CD14-positive monocyte (primary cell): ENCODE results near the gene EXTL1. TPM values are rescaled to one million over a fixed set of nuclear protein-coding genes. Genes with fewer than 3 reads are reported as not detected.

Experiments
- DNase-seq, 3 donors: peaks; one replicate each; pipeline ENCODE4 v3.0.0-alpha.2; 2011 to 2022
- H2AFZ ChIP-seq: 2 replicates; pipeline ENCODE4 v1.6.0; 2012; ENCODE audit warnings: mild to moderate bottlenecking, low read depth, low read length, inconsistent platforms; ENCODE audit not compliant: insufficient read depth, poor library complexity, severe bottlenecking
- H3K27ac ChIP-seq, 2 donors: 1 replicate in 1 of 2; 2 replicates in 1 of 2; pipeline ENCODE4 v1.5.1; 2012 to 2013; ENCODE audit warnings: low read length in 2 of 2, control low read depth in 1 of 2, inconsistent platforms in 1 of 2, low read depth in 1 of 2, mild to moderate bottlenecking in 1 of 2
- H3K27me3 ChIP-seq, 2 donors: one replicate each; pipeline versions ENCODE4 v1.6.0 to v1.6.1; 2011 to 2013; ENCODE audit warnings: low read length in 2 of 2; ENCODE audit not compliant: control insufficient read depth in 2 of 2, insufficient read depth in 2 of 2
- H3K36me3 ChIP-seq, 2 donors: replicated peaks in 1 of 2; 1 replicate in 1 of 2; 2 replicates in 1 of 2; pipeline versions ENCODE4 v1.5.1 to v1.6.1; 2012 to 2013; ENCODE audit warnings: low read length in 2 of 2, control low read depth in 1 of 2, inconsistent platforms in 1 of 2, mild to moderate bottlenecking in 1 of 2; ENCODE audit not compliant: insufficient read depth in 2 of 2, control insufficient read depth in 1 of 2
- H3K4me1 ChIP-seq, 2 donors: 1 replicate in 1 of 2; 2 replicates in 1 of 2; pipeline versions ENCODE4 v1.5.1 to v1.6.1; 2012 to 2013; ENCODE audit warnings: low read length in 2 of 2, control low read depth in 1 of 2, inconsistent platforms in 1 of 2, mild to moderate bottlenecking in 1 of 2, moderate library complexity in 1 of 2; ENCODE audit not compliant: insufficient read depth in 2 of 2, control insufficient read depth in 1 of 2
- H3K4me2 ChIP-seq: replicated peaks from 2 replicates; pipeline ENCODE3; 2012; ENCODE audit warnings: low read length, moderate library complexity, mild to moderate bottlenecking; ENCODE audit not compliant: poor library complexity, severe bottlenecking; ENCODE audit errors: extremely low read depth
- H3K4me3 ChIP-seq, 3 experiments: fragments of 200-600 bp in 1 of 3; sonication (generic) in 1 of 3; replicated peaks in 1 of 3; 1 replicate in 2 of 3; 2 replicates in 1 of 3; pipeline ENCODE4 v1.5.1; 2011 to 2013; ENCODE audit warnings: low read length in 3 of 3, mild to moderate bottlenecking in 3 of 3, control low read depth in 2 of 3, low read depth in 2 of 3, inconsistent platforms in 1 of 3, moderate library complexity in 1 of 3
- H3K79me2 ChIP-seq: 2 replicates; pipeline ENCODE4 v1.6.0; 2012; ENCODE audit warnings: mild to moderate bottlenecking, control low read depth, inconsistent platforms, low read length, moderate library complexity; ENCODE audit not compliant: insufficient read depth
- H3K9ac ChIP-seq: 2 replicates; pipeline ENCODE4 v1.6.0; 2017; ENCODE audit warnings: low read length, mild to moderate bottlenecking; ENCODE audit not compliant: insufficient read depth, poor library complexity, severe bottlenecking
- H3K9me3 ChIP-seq, 2 donors: replicated peaks in 1 of 2; 1 replicate in 1 of 2; 2 replicates in 1 of 2; pipeline versions ENCODE4 v1.5.1 to v1.6.1; 2012 to 2013; ENCODE audit warnings: low read length in 2 of 2, control low read depth in 1 of 2; ENCODE audit not compliant: control insufficient read depth in 1 of 2, insufficient read depth in 1 of 2
- H4K20me1 ChIP-seq: 2 replicates; pipeline ENCODE4 v1.6.0; 2012; ENCODE audit warnings: mild to moderate bottlenecking, low read length, control low read depth, moderate library complexity; ENCODE audit not compliant: insufficient read depth
- H3K27ac Mint-ChIP-seq, 7 donors: one replicate each; pipeline ENCODE4 v1.8.0; 2020; ENCODE audit warnings: mild to moderate bottlenecking in 7 of 7, mixed read lengths in 7 of 7, moderate library complexity in 6 of 7, inconsistent platforms in 2 of 7
- H3K27me3 Mint-ChIP-seq, 3 donors: one replicate each; pipeline ENCODE4 v1.8.0; 2021 to 2022; ENCODE audit warnings: low read depth in 3 of 3, mild to moderate bottlenecking in 3 of 3, mixed read lengths in 3 of 3, moderate library complexity in 3 of 3, inconsistent platforms in 1 of 3
- H3K36me3 Mint-ChIP-seq, 2 donors: one replicate each; pipeline ENCODE4 v1.8.0; 2020; ENCODE audit warnings: mixed read lengths in 2 of 2, inconsistent platforms in 1 of 2, mild to moderate bottlenecking in 1 of 2
- H3K4me1 Mint-ChIP-seq: one replicate; pipeline ENCODE4 v1.8.0; 2020; ENCODE audit warnings: mild to moderate bottlenecking, mixed read lengths
- H3K4me3 Mint-ChIP-seq, 2 donors: one replicate each; pipeline ENCODE4 v1.8.0; 2020; ENCODE audit warnings: mild to moderate bottlenecking in 2 of 2, mixed read lengths in 2 of 2, moderate library complexity in 1 of 2
- H3K9me3 Mint-ChIP-seq, 7 donors: one replicate each; pipeline ENCODE4 v1.8.0; 2020 to 2022; ENCODE audit warnings: mixed read lengths in 7 of 7, mild to moderate bottlenecking in 6 of 7, moderate library complexity in 6 of 7, inconsistent platforms in 2 of 7
- whole genome bisulfite sequencing: methylation state at CpG from one replicate; pipeline ENCODE4 v1.1.5; 2013; ENCODE audit warnings: missing lambda C conversion rate; ENCODE audit not compliant: insufficient coverage; 5-methylcytosine and 5-hydroxymethylcytosine counted together
- intact Hi-C, 2 donors: fragments of 100-400 bp; cut with micrococcal nuclease; formaldehyde crosslinking; loops; one replicate each; pipeline versions ENCODE4 v1.15.0 to v1.15.1; 2023
- polyA plus RNA-seq, 3 donors: library from polyadenylated mRNA; depleted of rRNA in 1 of 3; unstranded in 2 of 3; stranded (reverse) in 1 of 3; fragments of 300-500 nt in 2 of 3; fragments of >200 nt in 1 of 3; fragmentation: Illumina TruSeq in 2 of 3; gene quantifications; 1 replicate in 2 of 3; 2 replicates in 1 of 3; pipeline ENCODE4 v1.2.3, GENCODE V29; 2012 to 2021
- TF ChIP-seq, protein P1 (sequence below): fragments of 200-600 bp; IDR thresholded peaks from one replicate; pipeline ENCODE4 v1.8.0; 2022; ENCODE audit warnings: antibody characterized with exemption, mild to moderate bottlenecking

The EXTL1 gene
- polyA plus RNA-seq, 3 donors = not detected

DNA sequence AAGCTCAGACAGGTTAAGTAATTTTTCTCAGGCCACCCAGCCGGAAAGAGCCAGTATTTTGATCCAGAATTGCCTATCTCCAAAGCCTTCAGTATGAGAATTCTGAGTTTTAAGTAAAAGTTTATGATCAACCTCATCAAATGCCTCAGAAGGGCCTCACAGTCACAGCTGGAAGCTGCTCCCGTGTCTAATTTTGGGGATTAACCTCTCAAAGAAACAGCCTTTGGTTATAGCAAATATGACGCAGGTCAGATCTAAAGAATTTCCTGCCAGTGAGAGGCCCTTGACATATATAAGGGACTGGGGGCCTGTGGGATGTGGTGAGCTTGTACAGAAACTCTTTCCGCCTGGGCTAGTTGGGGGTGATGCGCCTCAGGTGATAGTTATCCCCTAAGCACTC is 2.3 kb downstream of the EXTL1 start:
- DNase-seq = no peak
- Histone ChIP-seq H3K27ac (no peak overlapping the region), H4K20me1 (no peaks in the 10 kb centered on the region), H3K4me3 (no peak overlapping the region), H3K9me3 (no peaks in the 10 kb centered on the region), H2AFZ (no peak overlapping the region), H3K79me2 (no peaks in the 10 kb centered on the region), H3K4me2 (no peak overlapping the region), H3K27me3 (peaks cover 0 to 2% of the 10 kb centered on the region in 2 donors), H3K4me1 (peaks cover 0 to 5% of the 10 kb centered on the region in 2 donors), H3K9ac (no peak overlapping the region), H3K36me3 (no peaks in the 10 kb centered on the region)
- TF ChIP-seq, protein P1, sequence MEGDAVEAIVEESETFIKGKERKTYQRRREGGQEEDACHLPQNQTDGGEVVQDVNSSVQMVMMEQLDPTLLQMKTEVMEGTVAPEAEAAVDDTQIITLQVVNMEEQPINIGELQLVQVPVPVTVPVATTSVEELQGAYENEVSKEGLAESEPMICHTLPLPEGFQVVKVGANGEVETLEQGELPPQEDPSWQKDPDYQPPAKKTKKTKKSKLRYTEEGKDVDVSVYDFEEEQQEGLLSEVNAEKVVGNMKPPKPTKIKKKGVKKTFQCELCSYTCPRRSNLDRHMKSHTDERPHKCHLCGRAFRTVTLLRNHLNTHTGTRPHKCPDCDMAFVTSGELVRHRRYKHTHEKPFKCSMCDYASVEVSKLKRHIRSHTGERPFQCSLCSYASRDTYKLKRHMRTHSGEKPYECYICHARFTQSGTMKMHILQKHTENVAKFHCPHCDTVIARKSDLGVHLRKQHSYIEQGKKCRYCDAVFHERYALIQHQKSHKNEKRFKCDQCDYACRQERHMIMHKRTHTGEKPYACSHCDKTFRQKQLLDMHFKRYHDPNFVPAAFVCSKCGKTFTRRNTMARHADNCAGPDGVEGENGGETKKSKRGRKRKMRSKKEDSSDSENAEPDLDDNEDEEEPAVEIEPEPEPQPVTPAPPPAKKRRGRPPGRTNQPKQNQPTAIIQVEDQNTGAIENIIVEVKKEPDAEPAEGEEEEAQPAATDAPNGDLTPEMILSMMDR = no peak
- Mint-ChIP-seq H3K36me3 (no peaks in the 10 kb centered on the region), H3K27ac (no peak overlapping the region), H3K27me3 (peaks cover 13 to 30% (median 13%) of the 10 kb centered on the region in 3 donors), H3K9me3 (peaks cover 0 to 3% (median 0%) of the 10 kb centered on the region in 7 donors), H3K4me3 (no peak overlapping the region), H3K4me1 (peaks cover 13% of the 10 kb centered on the region)
- intact Hi-C loops = no loop called here
- WGBS = no CpG with 5 or more reads among the region's 5 CpGs

DNA sequence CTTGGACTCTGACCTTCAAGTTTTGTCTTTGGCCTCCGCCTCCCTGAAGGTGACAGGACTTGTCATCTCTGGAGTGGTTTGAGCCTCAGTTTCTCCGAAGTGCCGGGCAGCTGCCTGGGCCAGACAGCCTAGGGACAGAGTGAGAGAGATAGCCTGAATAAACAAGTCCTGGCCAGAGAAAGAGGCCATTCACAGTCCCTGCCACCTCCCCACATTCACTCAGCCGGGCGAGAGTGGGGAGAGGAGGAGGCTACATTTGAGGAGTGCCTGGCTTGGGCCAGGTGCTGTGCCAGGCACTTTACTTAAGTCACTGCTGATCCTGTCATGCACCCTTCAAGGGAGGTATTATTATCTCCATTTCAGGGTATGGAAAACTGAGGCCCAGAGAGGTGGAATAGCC is 3.5 kb downstream of the EXTL1 start:
- H3K36me3 ChIP-seq = no peaks in the 10 kb centered on the region
- H3K4me1 ChIP-seq = no peaks in the 10 kb centered on the region
- Mint-ChIP-seq H3K4me3 (no peak overlapping the region), H3K27me3 (peaks cover 9 to 23% (median 10%) of the 10 kb centered on the region in 3 donors), H3K27ac (no peak overlapping the region), H3K9me3 (no peaks in the 10 kb centered on the region), H3K4me1 (peaks cover 6% of the 10 kb centered on the region), H3K36me3 (no peaks in the 10 kb centered on the region)
- no peak overlapping the region for H3K9ac ChIP-seq
- H4K20me1 ChIP-seq = no peaks in the 10 kb centered on the region
- intact Hi-C loops = no loop called here
- no peak overlapping the region for H3K4me3 ChIP-seq
- 100% methylated on average over 1 of the region's 5 CpGs for WGBS
- no peak overlapping the region for H2AFZ ChIP-seq
- no peaks in the 10 kb centered on the region for H3K79me2 ChIP-seq
- no peak overlapping the region for H3K27ac ChIP-seq
- no peak overlapping the region for H3K4me2 ChIP-seq
- DNase-seq = no peak
- no peaks in the 10 kb centered on the region for H3K9me3 ChIP-seq
- TF ChIP-seq, protein P1 = no peak
- peaks cover 0 to 2% of the 10 kb centered on the region in 2 donors for H3K27me3 ChIP-seq
